ENCODE results near the gene INTS15.
"Not testable (repeated sequence)": the region's sequence is repeated elsewhere in the genome, so short reads cannot be mapped to it uniquely, and the experiment has no call there.

Gene INTS15

GRCh38 chr7:6619961-6620360, 30.1 kb downstream of the INTS15 start:
- no peak for DNase-seq

GRCh38 chr7:6621195-6622133, 31.6 kb downstream of the INTS15 start:
- DNase-seq = no peak

GRCh38 chr7:6622134-6622710, 32.4 kb downstream of the INTS15 start:
- DNase-seq = no peak

GRCh38 chr7:6623589-6624245, 33.9 kb downstream of the INTS15 start:
- peak; percentile 52 for DNase-seq

GRCh38 chr7:6624246-6624611, 34.4 kb downstream of the INTS15 start:
- no peak for DNase-seq

GRCh38 chr7:6628045-6628444, 38.2 kb downstream of the INTS15 start:
- DNase-seq = no peak

- DNase-seq = no peak
These were observed 40.4 kb downstream of the INTS15 start for GRCh38 chr7:6630007-6630849.

GRCh38 chr7:6631605-6632004, 41.8 kb downstream of the INTS15 start:
- no peak for DNase-seq

- no peak for DNase-seq
These were observed 44.2 kb downstream of the INTS15 start for GRCh38 chr7:6634021-6634420.

GRCh38 chr7:6634971-6635370, 45.1 kb downstream of the INTS15 start:
- DNase-seq = not testable (repeated sequence)

- DNase-seq = peak; percentile 72
These were observed 47.1 kb downstream of the INTS15 start, which contains the start of gene ZNF316 for GRCh38 chr7:6636741-6637543. Gene ZNF316 (plus strand): TSS chr7:6637318. CDS start chr7:6642410, 5,092 bp downstream.

GRCh38 chr7:6637544-6638229, 47.9 kb downstream of the INTS15 start:
- DNase-seq = peak; percentile 65

GRCh38 chr7:6639032-6639431, 49.2 kb downstream of the INTS15 start:
- DNase-seq = no peak

- no peak for DNase-seq
These were observed 49.8 kb downstream of the INTS15 start for GRCh38 chr7:6639627-6640026.

- DNase-seq = no peak
These were observed 50.5 kb downstream of the INTS15 start for GRCh38 chr7:6640246-6640721.

- DNase-seq = no peak
These were observed 51.6 kb downstream of the INTS15 start for GRCh38 chr7:6641305-6642035.

GRCh38 chr7:6642239-6642839, 52.5 kb downstream of the INTS15 start:
- no peak for DNase-seq

GRCh38 chr7:6642861-6643640, 53.2 kb downstream of the INTS15 start:
- DNase-seq = no peak

Data from CD4-positive, alpha-beta T cell treated with Interleukin-17A for 4 hours (primary cell).